Fibroblast of skin of abdomen (primary cell): ENCODE data around the gene TMEM130. TPM values are rescaled to one million over a fixed set of nuclear protein-coding genes. Genes with fewer than 3 reads are reported as not detected.

Experiments used
- DNase-seq: peaks from one replicate; pipeline ENCODE4 v3.0.0-alpha.2; 2013
- polyA plus RNA-seq, 2 experiments: library from polyadenylated mRNA; unstranded; fragments of 120-200 nt; gene quantifications; one replicate each; pipeline ENCODE4 v1.2.1, GENCODE V29; 2013; ENCODE audit not compliant: insufficient read length in 2 of 2

The TMEM130 gene, protein sequence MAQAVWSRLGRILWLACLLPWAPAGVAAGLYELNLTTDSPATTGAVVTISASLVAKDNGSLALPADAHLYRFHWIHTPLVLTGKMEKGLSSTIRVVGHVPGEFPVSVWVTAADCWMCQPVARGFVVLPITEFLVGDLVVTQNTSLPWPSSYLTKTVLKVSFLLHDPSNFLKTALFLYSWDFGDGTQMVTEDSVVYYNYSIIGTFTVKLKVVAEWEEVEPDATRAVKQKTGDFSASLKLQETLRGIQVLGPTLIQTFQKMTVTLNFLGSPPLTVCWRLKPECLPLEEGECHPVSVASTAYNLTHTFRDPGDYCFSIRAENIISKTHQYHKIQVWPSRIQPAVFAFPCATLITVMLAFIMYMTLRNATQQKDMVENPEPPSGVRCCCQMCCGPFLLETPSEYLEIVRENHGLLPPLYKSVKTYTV
- 11.5 TPM for polyA plus RNA-seq (2013, experiment 1 of 2; ENCODE audit: insufficient read length)
- 10.5 TPM for polyA plus RNA-seq (2013, experiment 2 of 2; ENCODE audit: insufficient read length)

DNA sequence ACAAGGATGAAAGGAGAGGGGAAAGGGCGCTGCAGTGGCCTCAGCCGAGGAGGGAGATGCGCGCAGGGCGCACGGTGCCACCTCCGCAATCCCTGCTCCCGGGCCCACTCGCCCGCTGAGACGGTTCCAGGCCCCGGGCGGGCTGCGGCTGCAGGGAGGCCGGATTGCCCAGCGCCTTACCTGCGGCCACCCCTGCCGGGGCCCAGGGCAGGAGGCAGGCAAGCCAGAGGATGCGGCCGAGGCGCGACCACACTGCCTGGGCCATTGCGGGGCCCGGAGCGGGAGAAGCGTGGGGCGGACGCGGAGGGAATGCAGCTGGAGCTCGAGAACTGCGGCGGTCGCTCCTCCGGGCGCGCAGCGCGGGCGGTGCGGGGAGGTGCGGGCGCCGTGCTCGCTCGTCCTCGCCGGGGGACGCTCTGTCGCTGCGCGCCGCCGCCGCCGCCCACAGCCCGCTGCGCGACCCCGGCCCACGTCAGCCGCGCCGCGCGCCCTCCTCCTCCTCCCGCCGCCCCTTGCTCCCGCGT, at the start of gene TMEM130:
TSS of gene TMEM130 (minus strand) at position 418 of the 524 bp plus-strand sequence. CDS start at position 265, 153 bp downstream.
- no peak for DNase-seq

DNA sequence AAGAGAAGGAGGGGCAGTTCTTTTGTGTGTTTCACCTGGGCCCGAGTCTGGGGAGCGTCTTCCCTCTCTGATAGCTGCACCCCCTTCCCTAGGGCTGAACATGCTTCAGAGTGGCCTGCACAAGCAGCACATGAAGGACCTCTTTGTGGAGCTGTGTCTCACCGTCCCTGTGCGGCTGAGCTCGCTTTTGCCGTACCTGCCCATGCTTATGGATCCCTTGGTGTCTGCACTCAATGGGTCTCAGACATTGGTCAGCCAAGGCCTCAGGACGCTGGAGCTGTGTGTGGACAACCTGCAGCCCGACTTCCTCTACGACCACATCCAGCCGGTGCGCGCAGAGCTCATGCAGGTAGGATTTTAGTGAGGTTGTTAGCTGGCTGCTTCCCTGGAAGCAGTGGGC, 47.5 kb upstream of the TMEM130 start:
- DNase-seq = no peak

DNA sequence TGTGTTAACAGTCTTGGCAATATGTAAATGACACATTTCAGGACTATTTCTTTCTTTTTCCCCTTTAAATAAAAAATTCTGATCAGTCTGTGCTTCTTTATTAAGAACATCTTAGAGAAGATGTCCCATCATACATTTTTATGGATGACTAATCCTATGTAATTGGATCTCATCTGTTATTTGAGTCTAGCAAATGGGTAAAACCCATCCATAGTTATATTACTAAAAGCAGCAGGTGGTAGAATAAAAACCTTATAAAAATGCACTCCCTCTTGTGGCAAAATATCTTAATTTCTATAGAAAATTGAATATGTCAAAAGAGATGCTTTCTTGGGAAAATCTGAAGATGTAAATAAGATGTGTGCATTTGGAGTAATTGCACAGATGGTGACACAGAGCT, 43.8 kb upstream of the TMEM130 start:
- DNase-seq = peak; percentile 25

DNA sequence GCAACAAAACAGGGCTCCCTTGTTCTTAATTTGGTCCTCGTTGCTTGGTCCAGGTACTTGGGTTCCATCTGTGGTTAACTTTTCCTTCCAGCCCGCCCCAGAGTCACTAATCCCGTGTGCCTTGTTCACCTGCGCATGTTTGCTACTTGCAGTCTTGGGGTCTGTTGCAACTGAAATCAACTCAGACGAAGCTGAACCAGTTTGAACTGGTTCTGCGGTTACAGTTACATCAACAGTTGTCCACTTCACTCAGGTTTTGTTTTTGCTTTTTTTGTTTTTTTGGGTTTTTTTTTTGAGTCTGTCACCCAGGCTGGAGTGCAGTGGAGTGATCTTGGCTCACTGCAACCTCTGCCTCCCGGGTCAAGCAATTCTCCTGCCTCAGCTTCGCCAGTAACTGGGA, 43.2 kb upstream of the TMEM130 start:
- no peak for DNase-seq

DNA sequence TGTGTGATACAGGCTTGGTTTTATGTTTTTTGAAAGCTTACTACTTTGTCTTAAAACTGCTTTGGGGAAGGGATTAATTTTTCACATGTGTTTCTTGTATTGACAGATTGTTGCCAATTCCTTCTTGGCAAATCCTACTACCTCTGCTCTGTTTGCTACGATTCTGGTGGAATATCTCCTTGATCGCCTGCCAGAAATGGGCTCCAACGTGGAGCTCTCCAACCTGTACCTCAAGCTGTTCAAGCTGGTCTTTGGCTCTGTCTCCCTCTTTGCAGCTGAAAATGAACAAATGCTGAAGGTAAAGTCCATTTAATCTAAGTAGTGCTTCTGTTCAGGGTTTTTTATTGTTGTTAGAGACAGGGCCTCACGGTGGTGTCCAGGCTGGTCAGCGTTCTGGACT, 42.1 kb upstream of the TMEM130 start:
- DNase-seq = no peak

DNA sequence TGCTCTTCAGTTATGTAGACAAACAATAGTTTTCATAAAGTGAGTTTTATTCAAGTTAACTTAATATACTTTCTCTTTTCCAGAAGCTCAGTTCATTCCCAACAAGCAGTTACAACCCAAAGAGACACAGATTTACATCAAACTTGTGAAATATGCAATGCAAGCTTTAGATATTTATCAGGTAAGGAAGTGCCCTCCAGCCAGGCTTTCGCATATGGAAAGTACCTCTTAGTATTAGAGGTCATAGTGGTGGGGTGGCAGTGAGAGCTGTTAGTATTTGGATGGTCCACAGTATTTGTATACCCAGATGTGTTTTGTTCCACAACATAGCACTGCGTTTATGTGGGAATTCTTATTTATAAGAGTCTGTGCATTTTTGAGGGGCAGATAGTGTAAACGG, 40.6 kb upstream of the TMEM130 start:
- DNase-seq = no peak

DNA sequence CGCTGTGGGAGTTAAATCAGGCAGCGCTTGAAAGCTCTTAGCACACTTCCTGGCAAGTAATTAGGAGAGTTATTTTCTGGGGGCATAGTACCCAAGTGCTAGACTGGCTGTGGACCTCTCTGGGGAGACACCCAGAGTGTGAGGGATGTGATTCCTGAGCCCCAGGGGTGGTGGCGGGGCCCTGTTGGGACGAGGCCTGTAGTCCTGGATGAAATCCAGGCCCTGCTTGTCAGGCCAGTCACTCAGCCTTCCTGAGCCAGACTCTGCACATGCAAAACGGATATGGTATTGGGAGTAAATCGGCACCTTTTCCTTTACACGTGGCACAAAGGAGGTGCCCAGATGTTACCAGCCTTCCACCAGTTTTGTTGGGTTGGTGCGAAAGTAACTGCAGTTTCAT, 39.7 kb upstream of the TMEM130 start:
- DNase-seq = no peak

DNA sequence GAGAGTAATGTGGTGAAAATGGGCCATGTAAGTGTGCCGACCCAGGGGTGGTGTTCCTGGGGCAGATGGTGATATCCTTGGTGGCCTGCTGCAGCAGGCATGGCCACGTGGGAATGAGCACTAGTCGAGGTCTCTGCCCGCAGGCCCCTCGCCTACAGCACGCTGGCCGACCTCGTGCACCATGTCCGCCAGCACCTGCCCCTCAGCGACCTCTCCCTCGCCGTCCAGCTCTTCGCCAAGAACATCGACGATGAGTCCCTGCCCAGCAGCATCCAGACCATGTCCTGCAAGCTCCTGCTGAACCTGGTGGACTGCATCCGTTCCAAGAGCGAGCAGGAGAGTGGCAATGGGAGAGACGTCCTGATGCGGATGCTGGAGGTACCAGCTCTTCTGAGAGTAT, 38.8 kb upstream of the TMEM130 start:
- DNase-seq = no peak

DNA sequence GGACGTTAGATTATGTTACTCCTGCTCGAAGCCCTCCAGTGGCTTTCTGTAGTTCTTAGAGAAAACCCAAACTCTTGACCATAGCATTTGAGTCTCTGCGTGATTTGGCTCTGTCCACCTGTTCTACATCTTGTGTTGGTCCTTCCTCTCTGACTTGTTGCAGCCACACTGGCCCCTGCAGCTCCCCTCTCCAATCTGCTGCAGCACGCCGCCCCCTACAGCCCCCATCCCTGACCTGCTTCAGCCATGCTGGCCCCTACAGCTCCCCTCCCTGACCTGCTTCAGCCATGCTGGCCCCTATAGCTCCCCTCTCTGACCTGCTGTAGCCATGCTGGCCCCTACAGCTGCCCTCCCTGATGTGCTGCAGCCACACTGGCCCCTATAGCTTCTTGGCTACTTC, 37.8 kb upstream of the TMEM130 start:
- DNase-seq = no peak

DNA sequence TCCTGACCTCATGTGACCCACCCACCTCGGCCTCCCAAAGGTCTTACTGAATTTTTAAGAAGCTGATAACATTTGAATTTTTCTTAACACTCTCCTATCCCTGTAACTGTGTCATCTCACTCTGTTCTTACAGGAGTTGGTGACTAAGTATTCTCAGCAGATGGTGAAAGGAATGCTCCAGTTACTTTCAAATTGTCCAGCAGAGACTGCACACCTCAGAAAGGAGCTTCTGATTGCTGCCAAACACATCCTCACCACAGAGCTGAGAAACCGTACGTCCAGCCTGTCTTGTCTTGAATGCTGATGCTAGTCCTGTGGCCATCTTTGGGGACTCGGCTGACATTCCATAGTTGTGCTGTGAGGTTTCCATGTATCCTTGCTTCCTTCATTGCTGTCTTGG, 33.4 kb upstream of the TMEM130 start:
- no peak for DNase-seq

DNA sequence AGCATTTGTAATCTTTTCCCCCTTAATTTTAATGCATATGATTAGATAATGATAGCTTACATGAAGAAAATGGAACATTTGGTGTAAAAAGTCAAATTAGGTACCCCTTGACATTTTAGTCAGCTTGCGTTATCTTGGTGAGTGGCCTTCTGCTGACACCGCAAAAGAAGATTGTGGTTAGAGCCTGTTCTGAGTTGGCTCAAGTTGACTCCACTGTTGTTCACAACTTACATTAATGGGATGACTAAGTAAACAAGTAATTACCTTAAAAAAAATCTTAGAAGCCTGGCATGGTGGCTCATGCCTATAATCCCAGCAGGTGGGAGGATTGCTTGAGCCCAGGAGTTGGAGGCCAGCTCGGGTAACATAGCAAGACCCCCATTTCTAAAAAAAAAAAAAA, 32.7 kb upstream of the TMEM130 start:
- DNase-seq = no peak

DNA sequence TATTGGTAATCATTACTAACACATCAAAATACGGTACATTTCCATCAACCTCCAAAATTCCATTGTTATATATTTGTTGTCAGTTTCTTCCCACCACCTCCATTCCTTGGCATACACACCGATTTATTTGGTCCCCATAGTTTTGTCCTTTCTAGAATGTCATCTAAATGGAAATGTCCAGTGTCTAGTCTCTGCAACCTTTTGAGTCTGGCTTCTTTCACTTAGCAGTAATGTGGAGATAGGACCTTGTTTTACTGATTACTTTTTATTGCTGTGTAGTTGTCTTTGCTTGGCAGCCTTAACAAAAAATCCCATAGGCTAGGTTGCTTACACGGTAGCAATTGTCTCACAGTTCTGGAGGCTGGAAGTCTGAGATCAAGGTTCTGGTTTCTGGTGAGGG, 31.0 kb upstream of the TMEM130 start:
- no peak for DNase-seq

DNA sequence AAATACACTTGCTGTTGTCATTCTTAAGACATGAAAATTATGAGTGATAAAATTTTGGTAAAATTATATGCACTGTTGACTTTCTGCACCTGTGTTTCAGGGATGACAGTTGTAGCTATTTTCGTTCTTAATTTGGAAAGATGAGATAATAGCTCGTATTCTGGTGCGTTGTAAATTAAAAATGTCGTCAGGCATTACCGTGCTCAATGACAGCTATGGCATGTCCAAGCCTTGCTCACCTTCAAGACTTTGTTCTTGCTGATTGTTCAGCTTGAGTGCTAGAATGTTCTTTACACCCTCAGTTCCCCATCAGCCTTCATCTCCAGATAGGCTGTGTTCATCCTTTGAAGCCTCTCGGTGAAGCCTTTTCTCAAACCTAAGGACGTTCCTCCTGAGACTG, 30.0 kb upstream of the TMEM130 start:
- DNase-seq = no peak

DNA sequence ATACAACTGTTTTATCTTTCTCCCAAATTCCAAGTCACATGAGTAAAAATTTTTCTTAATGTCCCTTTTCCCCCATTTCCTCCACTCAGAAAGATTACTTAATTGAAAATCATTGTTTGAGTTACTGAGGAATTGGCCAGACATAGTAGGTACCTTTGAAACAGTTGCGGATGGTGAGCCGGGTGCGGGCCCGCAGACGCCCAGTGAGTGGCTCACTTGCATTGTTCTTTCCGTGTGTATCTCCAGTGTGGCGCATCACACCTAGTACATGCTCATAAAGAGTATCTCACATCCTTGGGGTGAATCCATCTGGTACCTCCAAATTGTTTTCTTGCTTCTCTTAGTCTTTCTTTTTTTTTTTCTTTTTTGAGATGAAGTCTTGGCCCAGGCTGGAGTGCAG, 22.8 kb upstream of the TMEM130 start:
- no peak for DNase-seq

DNA sequence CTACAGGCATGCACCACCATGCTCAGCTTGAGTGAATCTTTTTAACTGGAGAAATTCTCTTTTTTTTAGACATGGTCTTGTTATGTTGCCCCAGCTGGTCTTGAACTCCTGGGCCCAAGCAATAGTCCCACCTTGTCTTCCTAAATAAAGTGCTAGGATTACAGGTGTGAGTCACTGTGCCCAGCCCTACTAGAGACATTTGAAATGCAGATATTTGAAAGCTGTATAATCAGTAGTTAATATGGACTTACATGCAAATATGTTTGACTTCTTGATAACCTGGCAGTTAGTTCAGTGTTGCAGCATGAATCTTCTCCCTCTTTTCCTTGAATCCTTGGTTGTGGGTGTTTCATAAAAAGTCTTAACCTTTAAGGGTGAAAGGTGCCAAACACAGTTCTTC, 17.2 kb upstream of the TMEM130 start:
- DNase-seq = no peak

DNA sequence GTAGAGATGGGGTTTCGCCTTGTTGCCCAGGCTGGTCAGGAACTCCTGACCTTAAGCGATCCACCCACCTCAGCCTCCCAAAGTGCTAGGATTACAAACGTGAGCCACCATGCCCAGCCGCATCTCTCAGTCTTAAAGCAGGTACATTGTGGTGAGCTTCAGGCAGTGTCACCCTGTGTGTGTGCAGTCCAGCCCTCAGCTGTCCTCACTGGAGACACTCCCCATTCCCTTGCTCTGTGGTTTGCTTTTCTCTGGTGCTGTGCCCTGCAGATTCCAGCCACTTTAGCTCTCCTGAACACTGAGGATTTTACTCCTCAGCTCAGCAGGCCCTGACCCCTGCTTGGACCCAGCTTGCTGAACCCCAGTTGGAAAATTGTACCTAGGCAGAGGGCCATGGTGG, 14.6 kb upstream of the TMEM130 start:
- DNase-seq = no peak

DNA sequence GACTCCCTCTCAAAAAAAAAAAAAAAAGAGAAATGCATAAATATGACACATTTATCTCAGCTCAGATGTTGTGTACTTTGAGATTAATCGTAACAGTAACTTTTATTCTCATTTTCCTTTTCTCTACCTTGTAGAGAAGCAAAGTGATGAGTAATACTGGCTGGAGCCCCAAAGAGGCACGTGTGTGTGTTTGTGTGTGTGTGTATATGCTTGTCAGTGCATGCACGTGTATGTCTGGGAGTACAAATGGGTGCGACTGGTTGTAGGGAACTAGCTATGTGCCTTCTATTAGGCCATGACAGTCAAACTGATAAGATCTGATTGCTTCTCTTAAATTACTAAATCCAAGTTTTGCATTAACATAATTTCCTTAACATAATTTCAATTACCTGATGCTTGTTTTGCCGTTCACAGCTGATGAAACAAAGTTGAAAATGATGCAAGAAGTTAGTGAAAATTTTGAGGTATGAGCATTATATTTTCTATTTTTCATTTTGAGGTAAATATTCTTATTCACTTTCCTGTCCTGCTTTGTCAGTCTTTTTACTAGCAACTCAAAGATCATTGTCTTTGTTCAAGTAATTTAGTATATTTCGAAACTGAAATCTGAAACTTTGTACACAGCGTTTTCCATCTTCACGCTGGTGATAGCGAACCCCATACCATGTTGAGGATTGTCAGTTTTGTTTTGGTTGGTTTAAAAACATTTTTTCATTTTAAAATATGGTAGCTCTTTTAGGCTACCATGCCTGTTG, 11.9 kb upstream of the TMEM130 start:
- DNase-seq = no peak

DNA sequence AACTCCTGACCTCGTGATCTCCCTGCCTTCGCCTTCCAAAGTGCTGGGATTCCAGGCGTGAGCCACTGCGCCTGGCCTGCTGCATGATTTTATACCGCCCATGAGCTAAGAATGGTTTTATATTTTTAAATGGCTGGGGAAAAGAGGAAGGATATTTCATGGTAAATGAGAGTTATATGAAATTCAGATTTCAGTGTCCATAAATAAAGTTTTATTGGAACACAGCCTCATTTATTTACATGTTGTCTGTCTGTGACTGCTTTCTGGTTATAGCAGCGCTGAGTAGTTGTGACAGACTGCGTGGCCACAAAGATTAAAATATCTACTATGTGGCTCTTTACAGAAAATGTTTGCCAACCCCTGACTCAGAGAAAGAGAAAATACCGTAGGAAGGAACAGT, 10.7 kb upstream of the TMEM130 start:
- DNase-seq = no peak

DNA sequence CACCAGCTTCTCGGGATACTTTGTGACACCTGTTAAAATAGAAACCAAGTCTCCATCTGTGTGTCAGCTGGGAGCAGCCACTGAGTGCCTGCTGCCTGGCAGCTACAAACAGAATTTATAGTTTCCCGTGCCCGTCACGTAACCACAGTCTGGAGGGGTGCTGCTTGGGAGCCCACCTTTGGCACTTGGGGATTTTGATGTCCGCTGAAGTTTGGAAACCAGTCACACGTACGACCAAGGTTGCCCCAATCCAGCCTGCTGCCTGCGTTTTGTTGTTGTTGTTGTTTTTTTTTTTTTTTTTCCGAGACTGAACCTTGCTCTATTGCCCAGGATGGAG, 10.1 kb upstream of the TMEM130 start:
- DNase-seq = no peak

DNA sequence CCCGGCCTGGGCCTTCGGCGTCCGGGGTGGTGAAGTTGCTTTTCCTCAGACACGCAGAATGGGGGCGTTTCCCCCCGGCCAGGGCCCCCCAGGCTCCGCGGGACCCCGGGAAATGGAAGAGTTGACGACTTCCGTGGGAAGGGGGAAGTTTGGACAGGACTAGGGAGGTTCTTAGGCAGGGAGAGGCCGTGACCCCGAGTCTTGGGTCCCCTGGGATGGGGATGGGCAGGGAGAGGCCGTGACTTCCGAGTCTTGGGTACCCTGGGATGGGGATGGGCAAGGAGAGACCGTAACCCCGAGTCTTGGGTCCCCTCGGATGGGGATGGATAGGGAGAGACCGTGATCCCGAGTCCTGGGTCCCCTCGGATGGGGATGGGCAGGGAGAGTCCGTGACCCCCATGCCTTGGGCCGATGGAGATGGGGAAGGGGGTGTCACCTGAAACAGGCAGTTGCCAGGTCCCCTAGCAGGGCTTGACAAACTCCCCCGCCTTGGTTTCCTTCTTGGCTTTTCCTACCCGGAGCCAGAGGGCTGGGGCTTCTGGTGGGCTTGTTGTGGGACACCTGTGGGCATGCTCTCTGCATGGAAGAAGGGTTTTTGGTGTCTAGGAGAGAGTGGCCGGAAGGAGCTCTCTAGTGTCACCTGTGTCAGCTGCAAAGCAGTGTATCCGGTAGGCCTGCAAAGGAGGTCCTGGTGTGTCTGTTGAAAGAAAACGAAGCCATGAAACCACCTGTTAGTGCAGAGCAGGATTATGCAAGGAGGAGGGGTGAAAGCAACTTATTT, 9.6 kb upstream of the TMEM130 start:
- no peak for DNase-seq

DNA sequence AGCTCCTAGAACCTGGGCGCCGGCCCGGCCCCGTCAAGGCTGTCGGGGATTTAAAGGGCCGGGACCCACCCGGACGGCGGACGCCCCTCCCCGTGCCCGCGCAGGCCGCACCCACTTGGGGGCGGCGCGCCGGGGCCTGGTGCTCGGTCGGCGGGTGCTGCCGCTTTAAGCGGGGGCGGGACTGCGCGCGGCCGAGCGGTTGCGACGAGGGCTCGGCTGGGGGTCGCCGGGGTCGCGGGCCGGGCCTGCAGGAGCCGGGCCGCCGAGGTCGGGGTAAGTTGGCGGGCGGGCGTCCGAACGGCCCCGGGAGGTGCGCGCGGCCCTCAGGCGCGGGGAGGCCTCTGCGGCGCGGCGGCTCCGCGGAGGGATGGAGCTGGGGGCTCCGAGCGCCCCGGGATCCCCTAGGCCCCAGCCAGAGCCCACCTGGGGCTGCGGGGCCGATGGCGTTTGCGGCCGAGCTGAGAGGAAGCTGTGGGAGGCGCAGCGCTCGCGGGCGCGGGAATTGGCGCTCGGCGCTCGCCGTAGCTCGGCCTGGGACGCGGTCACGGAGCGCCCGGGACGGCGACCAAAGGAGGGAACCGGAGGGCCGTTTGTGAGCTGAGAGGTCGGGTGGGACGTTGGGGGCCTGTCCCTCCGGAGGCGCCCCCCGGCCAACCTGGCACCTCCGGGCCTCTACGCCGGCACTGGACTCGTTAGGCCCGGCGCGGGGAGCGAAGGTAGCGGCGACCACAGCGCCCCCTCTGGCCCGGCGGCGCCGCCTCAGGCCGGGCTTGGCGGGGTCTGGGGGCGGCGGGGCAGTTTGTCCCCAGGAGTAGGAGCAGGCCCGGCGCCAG, 8.8 kb upstream of the TMEM130 start, which contains the start of gene TRRAP:
TSS of gene TRRAP (plus strand) at position 168 of the 833 bp plus-strand sequence. CDS start 2,619 bp downstream, outside the sequence.
- peak; percentile 80 for DNase-seq
